Fibroblast of skin of left biceps (primary cell): ENCODE measurements around the gene LRRC47.

ENCODE experiments used
- DNase-seq, 2 experiments: peaks; one replicate each; pipeline ENCODE4 v3.0.0-alpha.2; 2013; ENCODE audit warnings: low read depth in 2 of 2

LRRC47 gene

GRCh38 chr1:3786468-3787348 is 9.6 kb downstream of the LRRC47 start:
- DNase-seq = no peak

- no peak for DNase-seq
Measured at GRCh38 chr1:3785456-3786157, 10.7 kb downstream of the LRRC47 start.

- no peak for DNase-seq
Measured at GRCh38 chr1:3785045-3785444, 11.3 kb downstream of the LRRC47 start.

- DNase-seq = no peak
Measured at GRCh38 chr1:3783651-3784474, 12.4 kb downstream of the LRRC47 start.

GRCh38 chr1:3780901-3781300 is 15.4 kb downstream of the LRRC47 start:
- DNase-seq = no peak

GRCh38 chr1:3779912-3780416 is 16.3 kb downstream of the LRRC47 start:
- DNase-seq = no peak

- DNase-seq = no peak
Measured at GRCh38 chr1:3779265-3779911, 16.9 kb downstream of the LRRC47 start.

- DNase-seq = no peak
Measured at GRCh38 chr1:3778590-3779264, 17.6 kb downstream of the LRRC47 start.

GRCh38 chr1:3777647-3778589 is 18.4 kb downstream of the LRRC47 start:
- no peak for DNase-seq

GRCh38 chr1:3777078-3777547 is 19.2 kb downstream of the LRRC47 start:
- DNase-seq = no peak

- no peak for DNase-seq
Measured at GRCh38 chr1:3776231-3776961, 19.9 kb downstream of the LRRC47 start.

- no peak for DNase-seq
Measured at GRCh38 chr1:3775490-3776230, 20.6 kb downstream of the LRRC47 start.

GRCh38 chr1:3774946-3775489 is 21.3 kb downstream of the LRRC47 start:
- DNase-seq = no peak

- DNase-seq = no peak
Measured at GRCh38 chr1:3774276-3774945, 21.9 kb downstream of the LRRC47 start.

- DNase-seq = no peak
Measured at GRCh38 chr1:3773572-3774275, 22.6 kb downstream of the LRRC47 start.

GRCh38 chr1:3772715-3773571 is 23.4 kb downstream of the LRRC47 start, which contains the start of gene SMIM1:
Gene SMIM1, plus strand, starts transcription at chr1:3772749. Its CDS starts 2,625 bp downstream, at chr1:3775374.
- no peak for DNase-seq
